Right lobe of liver (tissue), 4 donors: Measurements from ENCODE around the gene AMZ2.

Experiments used
- POLR2A ChIP-seq: fragments of 450-650 bp; IDR thresholded peaks from one replicate; pipeline ENCODE4 v1.6.1; 2017; ENCODE audit warnings: antibody characterized with exemption, mild to moderate bottlenecking
- TF ChIP-seq, protein P1 (sequence below), 4 donors: fragments of 200-600 bp in 3 of 4; fragments of 450-650 bp in 1 of 4; IDR thresholded peaks; one replicate each; pipeline versions ENCODE4 v1.5.1 to v1.8.0; 2016 to 2022; ENCODE audit warnings: antibody characterized with exemption in 4 of 4, mild to moderate bottlenecking in 2 of 4
- donor health status: DM: no; HTN: no; CAD: no.
- donor health status: DM: no; HTN: no; CAD: no.
- donor health status: DM: no; HTN: yes; CAD: no.

DNA sequence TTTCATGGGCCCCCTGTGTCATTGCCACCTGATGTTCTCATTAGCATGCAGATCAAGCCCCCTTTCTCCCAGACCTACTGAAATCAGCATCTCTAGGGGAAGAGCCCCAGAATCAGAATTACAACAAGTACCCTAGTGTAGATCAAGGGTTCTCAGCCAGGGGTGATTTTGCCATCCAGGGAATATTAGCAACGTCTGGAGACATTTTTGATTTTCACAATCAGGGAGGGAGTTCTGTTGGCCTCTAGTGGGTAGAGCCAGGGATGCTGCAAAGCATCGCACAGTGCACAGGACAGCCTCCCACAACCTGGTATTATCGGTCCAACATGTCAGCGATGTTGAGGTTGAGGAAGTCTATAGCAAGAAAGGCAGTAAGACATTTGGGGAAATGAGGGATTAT lies 7.3 kb downstream of the AMZ2 start:
- TF ChIP-seq, protein P1, sequence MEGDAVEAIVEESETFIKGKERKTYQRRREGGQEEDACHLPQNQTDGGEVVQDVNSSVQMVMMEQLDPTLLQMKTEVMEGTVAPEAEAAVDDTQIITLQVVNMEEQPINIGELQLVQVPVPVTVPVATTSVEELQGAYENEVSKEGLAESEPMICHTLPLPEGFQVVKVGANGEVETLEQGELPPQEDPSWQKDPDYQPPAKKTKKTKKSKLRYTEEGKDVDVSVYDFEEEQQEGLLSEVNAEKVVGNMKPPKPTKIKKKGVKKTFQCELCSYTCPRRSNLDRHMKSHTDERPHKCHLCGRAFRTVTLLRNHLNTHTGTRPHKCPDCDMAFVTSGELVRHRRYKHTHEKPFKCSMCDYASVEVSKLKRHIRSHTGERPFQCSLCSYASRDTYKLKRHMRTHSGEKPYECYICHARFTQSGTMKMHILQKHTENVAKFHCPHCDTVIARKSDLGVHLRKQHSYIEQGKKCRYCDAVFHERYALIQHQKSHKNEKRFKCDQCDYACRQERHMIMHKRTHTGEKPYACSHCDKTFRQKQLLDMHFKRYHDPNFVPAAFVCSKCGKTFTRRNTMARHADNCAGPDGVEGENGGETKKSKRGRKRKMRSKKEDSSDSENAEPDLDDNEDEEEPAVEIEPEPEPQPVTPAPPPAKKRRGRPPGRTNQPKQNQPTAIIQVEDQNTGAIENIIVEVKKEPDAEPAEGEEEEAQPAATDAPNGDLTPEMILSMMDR (IDR thresholded peaks at IDR 0.05): no peak
- no peak for TF ChIP-seq POLR2A
